CD4-positive, alpha-beta memory T cell (primary cell): ENCODE data around the gene PIP4K2B. TPM values are rescaled to one million over a fixed set of nuclear protein-coding genes. Genes with fewer than 3 reads are reported as not detected.

Experiments used
- CTCF ChIA-PET: fragments of 350-600 bp; sonication (Branson Sonifier 250); formaldehyde crosslinking; loops from one replicate; lab custom pipeline; 2021; ENCODE audit warnings: inconsistent platforms; ENCODE audit not compliant: partially characterized antibody; lab: Charles Lee
- POLR2A ChIA-PET: fragments of 350-600 bp; sonication (Branson Sonifier 250); formaldehyde crosslinking; loops from one replicate; lab custom pipeline; 2021; ENCODE audit not compliant: partially characterized antibody; lab: Charles Lee
- DNase-seq, 5 donors: peaks; one replicate each; pipeline versions ENCODE4 v3.0.0 to v3.0.0-alpha.2; 2020 to 2022; ENCODE audit warnings: mixed read lengths in 1 of 5
- H3K27ac ChIP-seq: one replicate; pipeline ENCODE4 v1.7.0; 2013; ENCODE audit warnings: low read depth, low read length
- H3K27me3 ChIP-seq: 2 replicates; pipeline ENCODE4 v1.7.0; 2013; ENCODE audit warnings: mild to moderate bottlenecking, low read length, moderate library complexity; ENCODE audit not compliant: insufficient read depth
- H3K36me3 ChIP-seq: 2 replicates; pipeline ENCODE4 v1.7.0; 2013; ENCODE audit warnings: mild to moderate bottlenecking, low read length, moderate library complexity; ENCODE audit not compliant: insufficient read depth
- H3K4me1 ChIP-seq: 2 replicates; pipeline ENCODE4 v1.7.0; 2013; ENCODE audit warnings: mild to moderate bottlenecking, low read length, moderate library complexity; ENCODE audit not compliant: insufficient read depth
- H3K4me3 ChIP-seq, 2 donors: one replicate each; pipeline ENCODE4 v1.7.0; 2013; ENCODE audit warnings: low read length in 2 of 2, mild to moderate bottlenecking in 1 of 2
- H3K9me3 ChIP-seq, 2 donors: one replicate each; pipeline ENCODE4 v1.7.0; 2013; ENCODE audit warnings: low read length in 2 of 2, control low read depth in 1 of 2; ENCODE audit not compliant: control insufficient read depth in 1 of 2
- H3K27ac Mint-ChIP-seq, 7 donors: one replicate each; pipeline ENCODE4 v1.8.0; 2020 to 2021; ENCODE audit warnings: mixed read lengths in 7 of 7, mild to moderate bottlenecking in 6 of 7, inconsistent platforms in 3 of 7, moderate library complexity in 3 of 7
- H3K27me3 Mint-ChIP-seq, 2 donors: one replicate each; pipeline ENCODE4 v1.8.0; 2020 to 2021; ENCODE audit warnings: mixed read lengths in 2 of 2
- H3K36me3 Mint-ChIP-seq, 2 donors: one replicate each; pipeline ENCODE4 v1.8.0; 2020 to 2021; ENCODE audit warnings: mixed read lengths in 2 of 2, inconsistent platforms in 1 of 2, mild to moderate bottlenecking in 1 of 2
- H3K4me1 Mint-ChIP-seq, 4 donors: one replicate each; pipeline ENCODE4 v1.8.0; 2020 to 2021; ENCODE audit warnings: mixed read lengths in 4 of 4, mild to moderate bottlenecking in 1 of 4
- H3K4me3 Mint-ChIP-seq, 8 donors: one replicate each; pipeline ENCODE4 v1.8.0; 2020 to 2021; ENCODE audit warnings: mixed read lengths in 8 of 8, mild to moderate bottlenecking in 7 of 8, moderate library complexity in 6 of 8, inconsistent platforms in 3 of 8
- H3K9me3 Mint-ChIP-seq, 8 donors: one replicate each; pipeline ENCODE4 v1.8.0; 2020 to 2021; ENCODE audit warnings: mixed read lengths in 8 of 8, mild to moderate bottlenecking in 5 of 8, inconsistent platforms in 3 of 8, moderate library complexity in 1 of 8
- intact Hi-C: fragments of 100-400 bp; cut with micrococcal nuclease; formaldehyde crosslinking; loops from one replicate; pipeline ENCODE4 v1.15.1; 2023
- polyA plus RNA-seq, 2 donors: library from polyadenylated mRNA; unstranded; fragments of 300-500 nt; fragmentation: Illumina TruSeq; gene quantifications; one replicate each; pipeline ENCODE4 v1.2.3, GENCODE V29; 2021
- total RNA-seq, 2 experiments: library from RNA; stranded (reverse); gene quantifications; one replicate each; pipeline ENCODE4 v1.2.3, GENCODE V29; 2021

PIP4K2B gene
- total and polyA plus RNA-seq, 4 experiments from 2014 or later = 10.2 to 66.3 (median 36.2) TPM

DNA sequence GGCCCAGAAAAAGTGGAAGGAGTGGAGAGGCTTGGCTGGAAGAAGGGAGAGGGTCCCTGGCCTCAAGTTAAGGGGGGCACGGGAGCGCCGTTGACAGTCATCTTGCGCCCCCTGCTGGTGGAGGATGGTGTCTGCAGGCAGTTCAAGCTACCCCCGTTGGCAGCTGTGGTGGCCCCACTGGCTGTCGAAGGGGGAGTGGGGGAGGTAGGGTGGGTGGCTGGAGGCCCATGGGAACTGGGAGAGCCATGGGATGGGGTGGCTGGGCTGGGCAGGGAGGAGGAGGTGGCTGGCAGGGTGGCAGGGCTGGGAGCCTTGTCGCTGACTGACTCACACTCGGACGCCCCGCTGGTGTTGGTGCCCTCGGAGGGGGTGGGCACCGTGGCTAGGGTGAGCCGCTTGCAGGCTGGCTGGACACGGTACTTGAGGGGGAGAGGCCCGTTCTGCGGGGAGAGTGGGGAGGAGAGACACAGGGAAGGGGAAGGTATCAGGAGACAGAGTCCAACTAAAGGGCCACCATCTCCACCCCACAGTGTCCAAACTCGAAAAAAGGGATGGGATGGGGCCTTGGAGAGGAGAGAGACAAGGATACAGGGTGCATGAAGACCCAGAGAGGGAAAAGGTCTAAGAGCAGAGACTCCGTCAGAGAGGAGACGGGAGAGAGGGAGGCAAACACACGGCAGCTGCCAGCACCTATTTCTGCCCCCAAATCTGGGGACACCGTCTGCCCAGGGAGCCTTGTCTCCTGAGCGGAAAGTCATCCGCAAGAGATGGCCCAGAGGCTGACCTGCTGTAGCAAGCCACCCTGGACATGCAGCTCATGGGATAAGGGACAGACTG lies 64.0 kb downstream of the PIP4K2B start:
- Histone ChIP-seq H3K9me3 (no peaks in the 10 kb centered on the region), H3K36me3 (peaks cover 4% of the 10 kb centered on the region), H3K27ac (no peak overlapping the region), H3K4me3 (no peak overlapping the region), H3K27me3 (no peaks in the 10 kb centered on the region), H3K4me1 (peaks cover 40% of the 10 kb centered on the region)
- peaks cover 0 to 2% of the 10 kb centered on the region in 2 donors for H3K27me3 Mint-ChIP-seq
- peaks cover 0 to 14% of the 10 kb centered on the region in 2 donors for H3K36me3 Mint-ChIP-seq
- ChIA-PET CTCF (interaction anchor here (0.6 to 8.5 kb wide), 25 partner anchors 10 to 299 kb away, joined by 3 to 198 read pairs (median 8); partner anchors contain the start of genes EPOP, MLLT6 and PSMB3), POLR2A (interaction anchor here (0.9 to 3.6 kb wide), 8 partner anchors 15 to 176 kb away, joined by 3 to 38 read pairs (median 7); partner anchors contain the start of genes EPOP, MLLT6 and PSMB3)
- peaks cover 0 to 2% (median 0%) of the 10 kb centered on the region in 8 donors for H3K9me3 Mint-ChIP-seq
- H3K4me3 Mint-ChIP-seq = no peak overlapping the region
- H3K4me1 Mint-ChIP-seq = peaks cover 19 to 51% (median 41%) of the 10 kb centered on the region in 4 donors
- DNase-seq = peak; percentile 57 to 66 (median 61)
- intact Hi-C loops = loop anchor here (1.0 kb wide), 2 partner anchors 58 to 177 kb away; no protein-coding TSS in a partner anchor
- peak overlapping the region in 2 of 7 donors; percentile 41 to 64 for H3K27ac Mint-ChIP-seq

DNA sequence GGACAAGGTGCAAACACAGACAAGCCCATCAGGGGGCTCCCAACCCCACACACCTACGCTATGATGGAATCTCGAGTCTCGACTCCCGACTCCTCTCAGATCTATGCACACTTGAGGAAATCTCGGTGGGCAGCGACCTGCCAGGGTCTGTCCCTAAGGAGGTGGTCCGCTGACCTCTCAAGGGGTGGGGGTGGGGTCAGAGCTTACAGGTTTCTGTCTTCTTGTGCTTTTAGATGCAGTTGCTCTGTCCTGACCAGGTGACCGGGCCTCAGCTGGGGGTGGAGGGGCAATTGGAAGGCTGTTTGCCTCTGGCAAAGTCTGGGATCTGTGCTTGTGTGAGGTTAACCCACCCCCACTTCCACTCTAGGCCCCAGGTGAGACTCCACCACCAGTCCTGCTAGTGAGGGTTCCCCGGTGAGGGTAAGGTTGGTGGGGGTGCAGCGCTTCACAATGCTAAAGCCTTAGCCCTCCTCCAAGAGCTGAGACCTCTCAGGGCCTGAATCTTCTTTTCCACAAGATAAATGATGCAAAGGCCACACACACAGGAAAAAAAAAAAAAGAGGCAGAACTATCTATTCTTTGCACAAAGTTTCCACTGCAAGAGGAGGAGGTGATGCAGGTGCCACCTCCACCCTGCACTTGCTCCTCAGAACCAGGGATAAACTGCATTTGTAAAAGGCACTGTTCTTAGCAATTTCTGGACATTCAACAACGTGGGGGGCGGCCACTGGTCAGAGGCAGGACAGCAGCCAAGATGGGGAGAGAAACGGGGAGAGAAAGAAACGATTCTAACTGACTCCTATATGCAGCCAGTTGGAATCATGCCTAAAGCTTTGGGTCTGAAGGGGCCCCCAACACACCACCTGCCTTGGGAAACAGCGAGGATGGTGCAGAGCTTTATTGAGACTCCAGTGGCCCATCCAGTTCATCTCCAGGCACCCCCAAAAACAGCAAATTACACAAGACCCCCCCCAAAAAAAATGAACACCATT lies 65.1 kb downstream of the PIP4K2B start:
- DNase-seq = no peak
- no peaks in the 10 kb centered on the region for H3K27me3 ChIP-seq
- H3K4me3 ChIP-seq = no peak overlapping the region
- intact Hi-C loops = no loop called here
- peak overlapping the region in 1 of 8 donors; percentile 5 for H3K4me3 Mint-ChIP-seq
- no peaks in the 10 kb centered on the region for H3K27me3 Mint-ChIP-seq
- CTCF ChIA-PET = interaction anchor here (0.6 to 8.5 kb wide), 21 partner anchors 11 to 301 kb away, joined by 3 to 198 read pairs (median 8); partner anchors contain the start of genes EPOP, MLLT6 and PSMB3
- H3K27ac ChIP-seq = no peak overlapping the region
- H3K9me3 Mint-ChIP-seq = peaks cover 0 to 2% (median 0%) of the 10 kb centered on the region in 8 donors
- H3K4me1 Mint-ChIP-seq = peaks cover 22 to 57% (median 45%) of the 10 kb centered on the region in 4 donors
- peaks cover 4% of the 10 kb centered on the region for H3K36me3 ChIP-seq
- peaks cover 0 to 14% of the 10 kb centered on the region in 2 donors for H3K36me3 Mint-ChIP-seq
- H3K4me1 ChIP-seq = peaks cover 46% of the 10 kb centered on the region
- H3K27ac Mint-ChIP-seq = peak overlapping the region; percentile 5 to 98 (median 53)
- POLR2A ChIA-PET = interaction anchor here (0.6 to 3.6 kb wide), 8 partner anchors 18 to 175 kb away, joined by 3 to 38 read pairs (median 7); partner anchors contain the start of genes EPOP, MLLT6 and PSMB3
- no peaks in the 10 kb centered on the region for H3K9me3 ChIP-seq

DNA sequence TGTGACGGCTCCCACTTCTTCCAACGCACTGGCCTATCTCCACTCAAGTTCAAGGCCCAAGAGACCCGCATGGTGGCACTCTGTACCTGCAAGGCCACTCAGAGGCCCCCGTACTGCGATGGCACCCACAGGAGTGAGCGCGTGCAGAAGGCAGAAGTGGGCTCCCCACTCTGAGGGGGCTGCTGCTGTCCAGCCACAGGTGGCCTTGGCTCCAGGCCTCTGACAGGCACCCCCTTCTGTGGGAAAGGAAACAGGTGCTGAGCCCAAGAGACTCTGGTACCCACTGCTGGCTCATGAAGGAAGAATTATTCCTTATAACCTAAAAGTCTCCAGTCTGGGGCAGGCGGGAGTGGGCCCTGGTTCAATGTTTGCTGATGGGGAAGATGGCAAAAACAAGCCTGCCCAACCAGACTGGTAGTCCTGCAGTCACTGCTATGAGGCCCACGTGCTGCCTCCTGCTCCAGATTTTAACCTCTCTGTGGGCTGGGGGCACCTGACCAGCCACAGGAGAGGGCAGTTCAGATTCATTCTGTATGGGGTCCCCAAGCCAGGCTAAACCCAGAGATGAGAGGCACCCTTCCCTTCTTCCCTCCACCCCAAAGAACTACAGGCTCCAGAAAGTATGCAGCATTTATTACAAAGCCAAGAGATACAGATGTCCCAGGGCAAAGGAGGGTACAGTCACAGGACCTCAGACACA lies 65.9 kb downstream of the PIP4K2B start:
- peaks cover 4% of the 10 kb centered on the region for H3K36me3 ChIP-seq
- H3K27me3 Mint-ChIP-seq = no peaks in the 10 kb centered on the region
- H3K27me3 ChIP-seq = no peaks in the 10 kb centered on the region
- ChIA-PET CTCF (interaction anchor here (0.6 to 8.5 kb wide), 8 partner anchors 12 to 175 kb away, joined by 3 to 198 read pairs (median 19); partner anchors contain the start of genes EPOP and MLLT6), POLR2A (interaction anchor here (2.4 to 15.9 kb wide), 4 partner anchors 26 to 57 kb away, joined by 7 to 588 read pairs (median 32); partner anchors contain the start of genes EPOP and MLLT6)
- no peaks in the 10 kb centered on the region for H3K9me3 ChIP-seq
- H3K4me3 ChIP-seq = no peak overlapping the region
- intact Hi-C loops = no loop called here
- H3K9me3 Mint-ChIP-seq = peaks cover 0 to 2% (median 0%) of the 10 kb centered on the region in 8 donors
- H3K4me1 Mint-ChIP-seq = peaks cover 30 to 65% (median 53%) of the 10 kb centered on the region in 4 donors
- H3K4me3 Mint-ChIP-seq = peak overlapping the region in 2 of 8 donors; percentile 20 to 49
- peaks cover 55% of the 10 kb centered on the region for H3K4me1 ChIP-seq
- no peak for DNase-seq
- peaks cover 0 to 14% of the 10 kb centered on the region in 2 donors for H3K36me3 Mint-ChIP-seq
- no peak overlapping the region for H3K27ac ChIP-seq
- peak overlapping the region in 6 of 7 donors; percentile 5 to 98 (median 68) for H3K27ac Mint-ChIP-seq

DNA sequence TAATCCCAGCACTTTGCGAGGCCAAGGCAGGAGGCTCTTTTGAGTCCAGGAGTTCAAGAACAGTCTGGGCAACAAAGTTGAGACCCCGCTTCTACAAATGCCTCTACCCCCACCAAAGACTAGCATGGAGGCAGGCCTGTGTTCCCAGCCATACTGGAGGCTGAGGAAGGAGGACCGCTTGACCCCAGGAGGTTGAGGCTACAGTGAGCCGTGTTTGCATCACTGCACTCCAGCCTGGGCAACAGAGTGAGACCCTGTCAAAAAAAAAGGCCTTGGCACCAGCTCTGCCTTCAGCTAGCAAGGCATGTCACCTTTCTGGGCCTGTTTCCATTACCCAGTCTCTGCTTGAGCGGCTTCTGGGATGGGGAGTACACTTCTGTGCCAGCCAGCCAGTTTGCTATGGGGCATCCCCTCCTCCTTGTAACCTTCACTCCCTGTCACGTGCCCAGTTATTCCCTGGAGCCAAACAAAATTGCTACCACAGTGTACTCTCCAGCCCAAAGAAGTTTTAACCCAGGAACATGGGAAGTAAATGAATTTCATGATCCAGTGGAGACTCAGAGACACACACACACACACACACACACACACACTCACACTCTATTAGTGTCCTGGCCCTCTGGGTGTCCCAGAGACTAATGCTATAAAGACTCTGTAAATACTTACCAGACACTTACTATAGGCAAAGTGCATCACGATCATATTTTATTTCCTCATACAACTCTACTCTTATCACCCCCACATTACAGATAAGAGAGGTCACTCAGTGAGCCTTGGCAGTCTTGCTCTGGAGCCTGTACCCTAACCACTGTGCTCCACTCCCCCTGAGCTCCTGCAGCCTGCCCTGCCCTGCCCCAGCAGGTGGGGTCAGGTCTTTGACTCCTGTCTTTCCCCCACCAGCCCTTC lies 66.7 kb downstream of the PIP4K2B start:
- ChIA-PET POLR2A (interaction anchor here (2.7 to 15.9 kb wide), 2 partner anchors 26 to 56 kb away, joined by 24 to 588 read pairs; partner anchors contain the start of genes EPOP and MLLT6), CTCF (interaction anchor here (1.5 to 8.5 kb wide), 3 partner anchors 26 to 174 kb away, joined by 4 to 198 read pairs (median 9); partner anchors contain the start of gene EPOP)
- H3K27me3 ChIP-seq = no peaks in the 10 kb centered on the region
- no peaks in the 10 kb centered on the region for H3K9me3 ChIP-seq
- H3K4me3 ChIP-seq = no peak overlapping the region
- H3K36me3 Mint-ChIP-seq = peaks cover 0 to 22% of the 10 kb centered on the region in 2 donors
- H3K9me3 Mint-ChIP-seq = peaks cover 0 to 3% (median 0%) of the 10 kb centered on the region in 8 donors
- peaks cover 4% of the 10 kb centered on the region for H3K36me3 ChIP-seq
- H3K27ac ChIP-seq = peak overlapping the region; percentile 0
- peaks cover 63% of the 10 kb centered on the region for H3K4me1 ChIP-seq
- peak overlapping the region in 7 of 8 donors; percentile 55 to 97 (median 69) for H3K4me3 Mint-ChIP-seq
- intact Hi-C loops = no loop called here
- no peaks in the 10 kb centered on the region for H3K27me3 Mint-ChIP-seq
- peak overlapping the region; percentile 34 to 98 (median 86) for H3K27ac Mint-ChIP-seq
- DNase-seq = no peak
- peaks cover 38 to 73% (median 61%) of the 10 kb centered on the region in 4 donors for H3K4me1 Mint-ChIP-seq

DNA sequence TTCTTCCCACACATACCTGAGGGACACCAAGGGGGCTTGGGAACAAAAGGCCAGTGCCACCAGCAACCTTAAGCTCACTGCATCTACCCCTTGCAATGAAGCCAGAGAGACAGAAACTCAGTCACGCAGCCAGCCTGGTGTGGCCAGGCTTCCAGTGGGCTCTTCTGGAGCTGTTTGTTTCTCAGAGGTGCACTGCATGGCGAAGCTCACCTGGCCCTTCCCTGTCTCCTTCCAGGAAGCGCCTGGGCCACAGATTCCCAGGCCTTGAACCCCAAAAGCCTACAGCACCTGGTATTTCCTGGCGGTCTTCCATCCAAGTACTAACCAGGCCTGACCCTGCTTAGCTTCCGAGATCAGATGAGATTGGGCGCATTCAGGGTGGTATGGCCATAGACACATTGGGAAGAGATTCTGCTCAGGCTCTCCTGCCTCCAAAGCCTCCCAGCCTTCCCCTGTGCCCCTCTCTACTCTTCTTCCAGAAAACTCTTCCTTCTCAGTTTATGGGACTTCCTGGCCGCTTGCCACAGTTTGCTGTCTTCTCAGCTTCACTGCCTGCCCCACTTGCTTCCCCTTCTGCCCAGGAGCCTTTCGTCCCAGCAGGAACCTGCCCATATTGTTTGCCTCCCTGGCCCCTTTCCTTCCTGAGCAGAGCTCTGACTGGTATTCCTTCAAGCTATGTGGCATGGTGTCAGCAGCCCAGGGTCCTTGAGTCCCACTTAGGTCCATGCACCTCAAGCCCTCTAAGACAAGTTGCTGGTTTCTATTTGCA lies 67.6 kb downstream of the PIP4K2B start:
- H3K4me3 Mint-ChIP-seq = peak overlapping the region; percentile 55 to 99 (median 95)
- H3K9me3 ChIP-seq = no peaks in the 10 kb centered on the region
- H3K27ac Mint-ChIP-seq = peak overlapping the region; percentile 81 to 98 (median 94)
- peaks cover 72% of the 10 kb centered on the region for H3K4me1 ChIP-seq
- no peak overlapping the region for H3K4me3 ChIP-seq
- no peak for DNase-seq
- H3K4me1 Mint-ChIP-seq = peaks cover 39 to 83% (median 66%) of the 10 kb centered on the region in 4 donors
- ChIA-PET POLR2A (interaction anchor here (0.8 to 15.9 kb wide), 9 partner anchors 9 to 58 kb away, joined by 3 to 588 read pairs (median 6); partner anchors contain the start of genes EPOP, MLLT6 and PSMB3), CTCF (interaction anchor here (0.8 to 8.5 kb wide), 8 partner anchors 15 to 422 kb away, joined by 3 to 198 read pairs (median 4); partner anchors contain the start of genes EPOP and MLLT6)
- H3K36me3 Mint-ChIP-seq = peaks cover 0 to 25% of the 10 kb centered on the region in 2 donors
- peaks cover 4% of the 10 kb centered on the region for H3K36me3 ChIP-seq
- intact Hi-C loops = no loop called here
- no peaks in the 10 kb centered on the region for H3K27me3 Mint-ChIP-seq
- peak overlapping the region; percentile 72 for H3K27ac ChIP-seq
- H3K9me3 Mint-ChIP-seq = peaks cover 0 to 3% (median 0%) of the 10 kb centered on the region in 8 donors
- H3K27me3 ChIP-seq = no peaks in the 10 kb centered on the region
